GM13976 (cell line): Measurements from ENCODE around the gene UROC1.

Source experiments
- DNase-seq: peaks from one replicate; pipeline ENCODE4 v3.0.0; 2012; ENCODE audit warnings: low spot score
- CTCF ChIP-seq: IDR thresholded peaks from 2 replicates; pipeline ENCODE4 v1.5.1; 2012; ENCODE audit warnings: borderline replicate concordance, mild to moderate bottlenecking; ENCODE audit not compliant: insufficient read depth; ENCODE audit errors: extremely low read depth, missing control alignments, control extremely low read depth
- in situ Hi-C: fragments of 300-500 bp; cut with MboI; formaldehyde crosslinking; loops from one replicate; pipeline ENCODE4 v1.12.0; 2022; ENCODE audit warnings: low sequenced_read_pairs, mixed read lengths, inconsistent platforms; ENCODE audit not compliant: unreplicated experiment

The UROC1 gene

GRCh38 chr3:126525853-126526667 is 8.5 kb upstream of the UROC1 start:
- TF ChIP-seq CTCF = no peak
- in situ Hi-C loops = no loop called here
- DNase-seq = no peak

GRCh38 chr3:126525091-126525852 is 7.7 kb upstream of the UROC1 start:
- in situ Hi-C loops = no loop called here
- DNase-seq = no peak
- no peak for TF ChIP-seq CTCF

- in situ Hi-C loops = no loop called here
- no peak for TF ChIP-seq CTCF
- no peak for DNase-seq
Measured at GRCh38 chr3:126524429-126524988, 6.9 kb upstream of the UROC1 start.

GRCh38 chr3:126523745-126524428 is 6.3 kb upstream of the UROC1 start, which contains the start of gene CHST13:
Gene CHST13 (plus strand): TSS chr3:126524155. CDS start chr3:126524333, 178 bp downstream.
- no peak for TF ChIP-seq CTCF
- in situ Hi-C loops = no loop called here
- DNase-seq = no peak

GRCh38 chr3:126522363-126522788 is 4.8 kb upstream of the UROC1 start:
- DNase-seq = peak; percentile 82
- TF ChIP-seq CTCF = peak; percentile 86
- in situ Hi-C loops = no loop called here
